ENCODE data around the gene CEP19. TPM values are rescaled to one million over a fixed set of nuclear protein-coding genes. Genes with fewer than 3 reads are reported as not detected.

Gene CEP19
- polyA plus RNA-seq, 1 donor (not counting 4 experiments of a cell fraction or from before 2014, with no cell fraction given) = 3.1 TPM

DNA sequence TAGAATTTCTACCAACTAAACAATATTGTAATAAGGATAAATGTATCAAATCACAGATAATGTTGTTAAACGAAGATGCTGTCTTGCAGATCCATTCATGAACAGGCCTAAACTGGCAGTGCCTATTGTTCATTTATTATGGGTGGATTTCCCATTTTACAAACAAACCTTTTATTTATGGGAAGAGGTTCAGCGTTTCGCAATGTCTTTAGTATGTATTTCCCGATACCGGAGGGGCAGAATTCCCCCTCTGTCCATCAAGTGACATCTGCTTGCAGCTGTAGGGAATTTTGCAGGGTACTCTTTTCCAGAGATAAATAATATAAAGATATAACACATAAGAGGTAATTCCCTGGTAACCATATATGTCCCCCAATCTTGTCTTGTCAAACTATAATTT lies 5.7 kb downstream of the CEP19 start:
- dilution Hi-C loops (cut with MboI; ENCODE audit: extremely low pct_ligation_motif_present, low sequenced_read_pairs) = no loop called here
- Histone ChIP-seq H3K27me3 (ENCODE audit: control insufficient read depth, extremely low read depth, insufficient read depth, low read length) (no peaks in the 10 kb centered on the region), H3K9me3 (ENCODE audit: control insufficient read depth, low read depth, low read length) (no peaks in the 10 kb centered on the region), H4K20me1 (ENCODE audit: control insufficient read depth, extremely low read depth, insufficient read depth, low read length) (no peaks in the 10 kb centered on the region), H3K4me3 (ENCODE audit: control insufficient read depth in 2 of 3, extremely low read depth in 1 of 3, insufficient read depth in 2 of 3, low read depth in 1 of 3, low read length in 3 of 3) (no peak overlapping the region), H3K79me2 (ENCODE audit: control insufficient read depth, insufficient read depth, low read length) (no peaks in the 10 kb centered on the region), H3K9me1 (ENCODE audit: control insufficient read depth, extremely low read depth, insufficient read depth, low read length) (no peaks in the 10 kb centered on the region), H3K9ac (ENCODE audit: control insufficient read depth, extremely low read depth, insufficient read depth, low read length) (no peak overlapping the region), H2AFZ (ENCODE audit: control insufficient read depth, low read length) (no peak overlapping the region), H3K36me3 (ENCODE audit: control insufficient read depth in 2 of 2, extremely low read depth in 1 of 2, insufficient read depth in 2 of 2, low read length in 2 of 2) (no peaks in the 10 kb centered on the region), H3K4me1 (ENCODE audit: control insufficient read depth, extremely low read depth, insufficient read depth, low read length) (peaks cover 20% of the 10 kb centered on the region), H3K27ac (ENCODE audit: control insufficient read depth, insufficient read depth, low read length) (no peak overlapping the region), H3K4me2 (ENCODE audit: control insufficient read depth, extremely low read depth, insufficient read depth, low read depth, low read length) (no peak overlapping the region)
- FAIRE-seq (peak; percentile 39), DNase-seq (ENCODE audit: low read depth, low spot score) (no peak)
- TF ChIP-seq CTCF (optimal IDR thresholded peaks at IDR 0.05 in 1 of 3, IDR thresholded peaks at IDR 0.05 in 1 of 3, conservative IDR thresholded peaks at IDR 0.05 in 1 of 3; ENCODE audit: extremely low read depth in 1 of 3, insufficient read depth in 2 of 3, low read length in 3 of 3) (no peak), EZH2 (IDR thresholded peaks at IDR 0.05; ENCODE audit: low read length) (no peak)

DNA sequence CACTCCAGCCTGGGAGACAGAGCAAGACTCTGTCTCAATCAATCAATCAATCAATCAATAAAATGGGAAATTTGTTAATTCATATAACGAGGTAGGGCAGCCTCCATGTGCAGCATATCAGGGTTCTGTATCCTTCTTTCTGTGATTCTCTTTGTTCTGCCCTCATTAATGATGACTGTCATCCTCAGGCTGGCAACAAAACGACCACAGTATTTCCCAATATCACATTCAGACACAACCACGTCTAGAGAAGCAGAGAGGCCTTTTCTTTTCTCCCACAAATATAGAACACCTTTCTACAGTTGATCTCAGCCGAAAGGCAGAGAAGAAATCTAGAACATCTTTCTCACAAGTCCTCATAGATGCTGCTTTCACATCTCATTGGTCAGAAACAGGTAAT lies 11.2 kb downstream of the CEP19 start:
- H3K4me3 ChIP-seq (ENCODE audit: control insufficient read depth in 2 of 3, extremely low read depth in 1 of 3, insufficient read depth in 2 of 3, low read depth in 1 of 3, low read length in 3 of 3) = no peak overlapping the region
- no peak for FAIRE-seq

More for the DNA sequence above, 11.2 kb downstream of the CEP19 start:
- no peaks in the 10 kb centered on the region for H3K9me3 ChIP-seq (ENCODE audit: control insufficient read depth, low read depth, low read length)
- no peak overlapping the region for H3K4me2 ChIP-seq (ENCODE audit: control insufficient read depth, extremely low read depth, insufficient read depth, low read depth, low read length)
- dilution Hi-C loops (cut with MboI; ENCODE audit: extremely low pct_ligation_motif_present, low sequenced_read_pairs) = no loop called here
- no peaks in the 10 kb centered on the region for H3K4me1 ChIP-seq (ENCODE audit: control insufficient read depth, extremely low read depth, insufficient read depth, low read length)
- no peak overlapping the region for H3K27ac ChIP-seq (ENCODE audit: control insufficient read depth, insufficient read depth, low read length)
- DNase-seq (ENCODE audit: low read depth, low spot score) = no peak
- H3K36me3 ChIP-seq (ENCODE audit: control insufficient read depth in 2 of 2, extremely low read depth in 1 of 2, insufficient read depth in 2 of 2, low read length in 2 of 2) = no peaks in the 10 kb centered on the region
- no peaks in the 10 kb centered on the region for H3K9me1 ChIP-seq (ENCODE audit: control insufficient read depth, extremely low read depth, insufficient read depth, low read length)
- H4K20me1 ChIP-seq (ENCODE audit: control insufficient read depth, extremely low read depth, insufficient read depth, low read length) = no peaks in the 10 kb centered on the region
- no peak overlapping the region for H3K9ac ChIP-seq (ENCODE audit: control insufficient read depth, extremely low read depth, insufficient read depth, low read length)
- H3K79me2 ChIP-seq (ENCODE audit: control insufficient read depth, insufficient read depth, low read length) = no peaks in the 10 kb centered on the region
- H2AFZ ChIP-seq (ENCODE audit: control insufficient read depth, low read length) = no peak overlapping the region
- no peaks in the 10 kb centered on the region for H3K27me3 ChIP-seq (ENCODE audit: control insufficient read depth, extremely low read depth, insufficient read depth, low read length)
- no peak for TF ChIP-seq EZH2 (IDR thresholded peaks at IDR 0.05; ENCODE audit: low read length)
- no peak for TF ChIP-seq CTCF (optimal IDR thresholded peaks at IDR 0.05 in 1 of 3, IDR thresholded peaks at IDR 0.05 in 1 of 3, conservative IDR thresholded peaks at IDR 0.05 in 1 of 3; ENCODE audit: extremely low read depth in 1 of 3, insufficient read depth in 2 of 3, low read length in 3 of 3)

Measured in keratinocyte (primary cell).